Fibroblast of skin of back (primary cell): ENCODE measurements around the gene ATP11C. TPM values are rescaled to one million over a fixed set of nuclear protein-coding genes. Genes with fewer than 3 reads are reported as not detected.
"Not testable (repeated sequence)": the region's sequence is repeated elsewhere in the genome, so short reads cannot be mapped to it uniquely, and the experiment has no call there.

ENCODE experiments used
- DNase-seq: peaks from one replicate; pipeline ENCODE4 v3.0.0-alpha.2; 2013
- polyA plus RNA-seq, 2 experiments: library from polyadenylated mRNA; unstranded; fragments of 120-200 nt; gene quantifications; one replicate each; pipeline ENCODE4 v1.2.1, GENCODE V29; 2013; ENCODE audit not compliant: insufficient read length in 2 of 2

Gene ATP11C
- polyA plus RNA-seq (2013, experiment 1 of 2; ENCODE audit: insufficient read length): 48.5 TPM
- 48.0 TPM for polyA plus RNA-seq (2013, experiment 2 of 2; ENCODE audit: insufficient read length)

DNA sequence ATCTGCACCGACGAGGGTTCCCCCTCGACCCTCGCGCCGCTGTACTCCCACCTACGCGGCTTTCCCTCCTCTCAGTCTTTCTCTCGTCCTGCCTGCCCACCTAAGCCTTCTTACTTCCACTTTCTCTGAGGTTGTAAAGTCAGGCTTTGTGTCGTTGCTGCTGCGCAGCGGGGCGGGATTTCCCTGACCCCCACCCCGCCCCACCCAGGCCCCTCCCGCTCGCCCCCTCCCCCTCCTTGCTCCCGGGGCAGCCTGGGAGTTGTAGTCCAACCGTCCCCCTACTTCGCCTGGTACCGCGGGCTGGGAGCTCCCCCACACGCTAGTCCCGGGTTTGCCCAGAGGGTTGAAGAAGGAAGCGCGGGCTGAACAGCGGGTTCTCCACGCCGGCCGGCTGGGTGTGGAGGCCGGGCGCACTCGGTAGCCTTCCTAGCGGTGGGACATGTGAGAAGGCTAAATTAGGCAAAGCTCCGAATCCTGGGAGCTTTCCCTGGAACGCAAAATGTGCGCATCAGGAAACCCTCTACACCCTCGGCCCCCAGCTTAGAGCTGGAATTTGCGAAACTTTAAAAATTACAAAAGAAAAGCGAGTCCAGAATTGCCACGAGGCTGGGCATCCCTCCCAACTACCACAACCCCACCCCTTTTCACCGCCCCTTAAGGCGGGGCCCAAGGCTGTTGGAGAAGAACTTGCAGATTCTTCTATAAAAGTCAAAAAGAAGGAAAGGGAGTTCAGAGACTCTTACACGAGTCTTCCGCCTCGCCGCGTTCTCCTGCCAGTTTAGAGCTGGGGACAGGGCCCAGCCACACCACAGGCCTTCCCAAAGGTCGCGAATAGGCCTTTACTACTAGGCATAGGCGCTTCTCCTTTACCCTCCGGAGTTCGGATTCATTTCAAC is at the start of gene ATP11C:
Gene ATP11C (minus strand): TSS at position 153 of the 896 bp plus-strand sequence. CDS start 1,011 bp downstream, outside the sequence.
- peak; percentile 86 for DNase-seq

DNA sequence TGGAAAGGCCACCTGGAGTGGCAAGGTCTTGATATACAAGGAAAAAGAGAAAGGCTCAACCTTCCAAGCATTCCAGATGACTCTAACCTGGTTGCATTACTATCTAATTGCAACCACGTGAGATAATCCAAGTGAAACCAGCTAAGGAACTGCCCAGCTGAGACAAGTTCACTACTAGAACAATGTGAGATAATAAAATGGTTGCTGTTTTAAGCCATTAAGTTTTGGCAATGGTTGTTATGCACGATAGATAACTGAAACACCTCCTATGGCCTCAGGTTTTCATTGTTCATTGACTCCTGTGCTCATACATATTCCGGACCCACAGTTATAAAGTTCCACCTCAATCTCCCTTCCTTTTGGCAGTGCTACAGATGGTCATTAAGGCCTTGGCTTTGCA is 41.6 kb upstream of the ATP11C start:
- DNase-seq: no peak

DNA sequence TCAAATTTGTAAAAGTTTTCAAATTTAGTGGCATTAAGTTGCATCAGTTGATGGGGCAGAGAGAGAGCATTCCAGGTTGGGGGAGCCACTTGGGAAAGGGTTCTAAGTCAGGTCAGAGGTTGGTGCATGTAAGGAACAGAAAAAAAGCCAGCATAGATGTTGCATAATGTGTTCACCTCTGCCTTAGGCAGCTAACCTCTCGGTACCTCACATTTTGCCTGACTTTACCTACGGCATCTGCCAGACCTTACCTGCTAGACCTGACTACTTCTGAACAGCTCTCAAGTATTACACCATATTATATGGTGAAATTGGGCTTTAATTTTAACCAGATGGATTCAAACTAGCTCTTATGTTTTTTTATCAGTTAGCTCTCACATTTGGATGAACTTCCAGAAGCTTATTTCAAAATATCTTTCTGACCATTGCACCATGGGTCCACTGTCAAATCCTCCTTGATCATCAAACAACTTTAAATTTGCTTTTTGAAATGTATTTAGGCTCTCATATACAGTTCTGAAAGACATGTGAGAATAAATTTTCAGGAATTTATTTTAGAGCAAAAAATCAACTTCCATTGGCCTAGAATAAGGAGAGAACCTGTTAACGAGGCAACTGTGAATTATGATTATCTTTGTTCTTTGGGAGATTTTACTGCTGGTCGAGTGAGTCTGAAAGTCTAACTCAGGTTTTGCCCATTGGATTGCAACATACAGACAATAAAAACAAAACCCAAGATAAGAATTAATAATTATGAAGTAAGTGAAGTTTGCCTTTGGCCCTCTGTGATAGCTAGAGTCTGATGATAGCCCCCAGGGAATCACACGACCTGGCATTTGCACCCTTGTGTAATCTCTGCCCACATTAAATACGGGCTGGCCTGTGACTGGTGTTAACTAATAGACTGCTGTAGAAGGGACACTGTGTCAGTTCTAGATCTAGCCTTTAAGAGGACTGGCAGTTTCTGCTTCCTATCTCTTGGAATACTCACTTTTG is 40.1 kb upstream of the ATP11C start:
- no peak for DNase-seq

DNA sequence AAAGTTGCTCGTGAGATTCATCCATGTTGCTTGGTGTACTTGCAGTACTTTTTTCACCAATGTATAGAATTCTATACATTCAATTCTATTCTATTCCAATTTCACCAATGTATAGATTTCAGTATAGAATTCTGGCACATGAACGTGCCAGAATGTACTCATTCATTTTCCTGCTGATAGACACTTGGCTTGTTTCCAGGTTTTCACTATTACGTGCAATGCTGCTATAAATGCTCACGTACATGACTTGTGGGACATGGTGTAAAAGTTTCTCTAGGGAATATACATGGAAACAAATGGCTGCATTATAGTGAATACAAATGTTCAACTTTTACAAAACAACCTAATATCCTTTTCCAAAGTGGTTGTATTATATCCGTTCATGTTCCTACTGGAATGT is 39.3 kb upstream of the ATP11C start:
- DNase-seq: no peak

DNA sequence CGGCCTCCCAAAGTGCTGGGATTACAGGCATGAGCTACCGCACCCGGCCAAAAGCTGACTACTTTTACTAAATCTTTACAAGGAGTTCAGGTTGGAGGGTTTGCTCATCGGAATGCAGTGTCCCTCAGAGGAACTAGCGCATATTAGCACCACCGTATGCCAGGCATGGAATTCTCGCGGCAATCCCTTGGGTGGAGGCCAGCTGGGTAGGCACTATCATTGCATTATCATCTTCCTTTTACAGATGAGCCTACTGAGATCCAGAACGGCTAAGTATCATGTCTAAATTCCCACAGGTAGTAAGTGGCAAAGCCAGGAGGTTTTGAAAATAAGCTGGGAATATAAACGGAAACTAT is 38.5 kb upstream of the ATP11C start:
- no peak for DNase-seq

DNA sequence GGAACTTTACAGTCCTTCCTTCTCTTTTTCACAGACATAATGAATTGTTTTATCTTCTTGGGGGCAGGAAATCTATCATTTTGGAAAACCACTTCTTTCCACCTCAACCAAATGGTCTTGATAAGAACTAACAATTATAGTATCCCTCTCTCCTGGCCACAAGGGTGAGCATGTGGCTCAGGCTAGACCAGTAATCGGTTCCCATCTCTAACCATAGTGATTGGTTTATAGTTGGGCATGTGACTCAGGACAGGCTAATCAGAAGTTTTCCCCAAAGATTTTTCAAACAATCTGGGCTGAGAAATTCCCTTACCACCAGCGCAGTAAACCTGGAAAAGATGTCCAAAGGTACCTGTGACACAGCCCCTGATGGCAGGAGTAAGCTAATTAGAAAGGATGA is 36.4 kb upstream of the ATP11C start:
- DNase-seq: no peak

DNA sequence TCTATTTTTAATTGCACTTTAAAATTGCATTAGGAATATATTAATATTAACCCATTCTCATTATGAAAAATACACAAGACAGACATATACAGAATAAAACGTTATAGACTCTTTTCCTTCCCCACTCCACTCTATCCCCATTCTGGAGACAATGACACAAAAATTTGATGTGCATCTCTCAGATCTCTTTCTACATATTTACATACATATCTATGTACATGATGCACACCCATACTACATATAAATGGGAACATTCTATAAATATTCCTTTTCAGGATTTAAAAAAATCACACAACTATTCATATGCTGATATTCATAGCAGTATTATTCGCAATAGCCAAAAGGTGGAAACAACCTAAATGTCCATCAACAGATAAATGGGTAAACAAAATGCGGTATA is 34.9 kb upstream of the ATP11C start:
- no peak for DNase-seq

DNA sequence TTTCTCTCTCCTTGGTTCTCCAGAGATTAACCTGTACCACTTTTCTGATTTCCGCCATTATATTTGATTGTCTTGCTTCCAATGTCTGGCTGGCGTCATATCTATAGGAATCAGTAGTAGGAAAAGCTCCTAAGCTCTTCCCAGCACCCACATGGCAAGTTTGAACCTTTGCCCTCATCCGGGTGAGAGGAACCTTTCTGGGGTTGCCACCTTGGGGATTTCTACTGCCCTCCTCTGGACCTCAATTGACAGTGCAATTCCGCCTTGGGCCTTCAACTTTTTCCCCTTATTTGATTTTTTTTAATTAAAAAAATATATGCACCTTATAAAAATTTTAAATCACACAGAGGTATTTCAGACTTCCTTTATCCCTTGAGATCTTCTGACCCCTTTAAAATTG is 34.4 kb upstream of the ATP11C start:
- peak; percentile 8 for DNase-seq

DNA sequence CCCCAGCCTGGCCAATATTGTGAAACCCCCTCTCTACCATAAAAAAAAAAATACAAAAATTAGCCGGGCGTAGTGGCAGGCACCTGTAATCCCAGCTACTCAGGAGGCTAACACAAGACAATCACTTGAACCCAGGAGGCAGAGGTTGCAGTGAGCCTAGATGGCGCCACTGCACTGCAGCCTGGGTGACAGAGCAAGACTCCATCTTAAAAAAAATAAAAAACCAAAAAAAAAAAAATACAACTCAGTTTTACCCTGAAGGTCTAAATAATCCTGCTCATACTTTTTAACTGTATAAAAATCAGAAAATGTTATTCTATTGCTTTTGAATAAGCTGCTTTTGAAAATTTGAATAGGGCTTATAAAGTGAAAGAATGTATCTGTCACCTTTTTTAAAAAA is 33.3 kb upstream of the ATP11C start:
- not testable (repeated sequence) for DNase-seq

DNA sequence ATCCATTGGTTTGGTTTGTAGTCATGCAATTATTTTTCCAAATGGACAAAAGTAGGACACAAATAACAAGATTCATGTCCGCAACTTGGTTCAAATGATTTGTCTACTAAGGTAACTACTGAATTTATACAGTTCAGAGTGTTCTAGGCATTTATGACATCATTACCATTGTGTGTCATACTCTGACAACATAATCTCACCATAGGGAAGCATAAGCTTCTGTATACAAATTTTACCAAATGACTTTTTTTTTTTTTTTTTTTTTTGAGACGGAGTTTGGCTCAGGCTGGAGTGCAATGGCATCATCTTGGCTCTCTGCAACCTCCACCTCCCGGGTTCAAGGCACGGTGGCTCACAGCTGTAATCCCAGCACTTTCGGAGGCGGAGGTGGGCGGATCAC is 32.6 kb upstream of the ATP11C start, which contains the start of gene CXorf66:
Gene CXorf66 (minus strand): TSS at position 101 of the 400 bp plus-strand sequence. CDS start 25 bp downstream, at position 76.
- no peak for DNase-seq

DNA sequence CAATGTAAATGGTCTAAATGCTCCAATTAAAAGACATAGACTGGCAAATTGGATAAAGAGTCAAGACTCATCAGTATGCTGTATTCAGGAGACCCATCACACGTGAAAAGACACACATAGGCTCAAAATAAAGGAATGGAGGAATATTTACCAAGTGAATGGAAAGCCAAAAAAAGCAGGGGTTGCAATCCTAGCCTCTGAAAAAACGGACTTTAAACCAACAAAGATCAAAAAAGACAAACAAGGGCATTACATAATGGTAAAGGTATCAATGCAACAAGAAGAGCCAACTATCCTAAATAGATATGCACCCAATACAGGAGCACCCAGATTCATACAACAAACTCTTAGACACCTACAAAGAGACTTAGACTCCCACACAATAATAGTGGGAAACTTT is 28.2 kb upstream of the ATP11C start:
- not testable (repeated sequence) for DNase-seq

DNA sequence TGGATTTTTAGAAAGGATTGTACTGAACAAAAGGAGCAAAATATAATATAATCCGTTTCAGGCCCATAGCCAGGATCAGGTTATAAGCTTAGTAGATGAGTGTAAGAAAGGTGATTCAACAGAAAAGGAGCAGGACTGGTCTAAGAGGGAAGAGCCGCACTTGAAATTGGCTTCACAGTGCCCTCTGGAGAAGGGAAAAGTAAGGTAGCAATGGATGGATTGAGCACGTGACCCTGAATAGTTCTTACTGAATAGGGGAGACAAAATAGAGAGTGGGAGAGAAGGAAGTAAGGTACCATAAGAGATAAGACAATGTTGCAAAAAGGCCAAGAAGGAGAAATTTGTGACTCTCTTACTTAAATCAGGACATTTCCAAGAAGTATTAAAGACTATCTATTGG is 16.9 kb upstream of the ATP11C start:
- DNase-seq: no peak

DNA sequence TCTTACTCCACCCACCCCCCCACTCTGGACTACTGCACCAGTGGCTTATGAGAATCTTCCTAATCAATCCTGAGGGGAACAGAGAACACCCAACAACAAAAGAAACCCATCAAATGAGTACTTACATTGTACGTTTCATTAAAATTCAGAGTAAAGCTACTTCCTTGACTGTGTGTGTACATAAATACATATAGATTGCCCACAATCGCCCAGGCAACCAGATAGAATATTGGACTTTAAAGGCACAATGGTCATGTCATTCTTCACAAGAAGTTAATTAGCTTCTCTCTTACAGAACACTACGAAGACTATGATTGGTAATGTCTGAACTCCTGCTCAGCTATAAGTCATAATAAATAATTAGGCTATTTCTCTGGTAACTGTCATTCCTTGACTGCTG is 12.2 kb upstream of the ATP11C start:
- no peak for DNase-seq

DNA sequence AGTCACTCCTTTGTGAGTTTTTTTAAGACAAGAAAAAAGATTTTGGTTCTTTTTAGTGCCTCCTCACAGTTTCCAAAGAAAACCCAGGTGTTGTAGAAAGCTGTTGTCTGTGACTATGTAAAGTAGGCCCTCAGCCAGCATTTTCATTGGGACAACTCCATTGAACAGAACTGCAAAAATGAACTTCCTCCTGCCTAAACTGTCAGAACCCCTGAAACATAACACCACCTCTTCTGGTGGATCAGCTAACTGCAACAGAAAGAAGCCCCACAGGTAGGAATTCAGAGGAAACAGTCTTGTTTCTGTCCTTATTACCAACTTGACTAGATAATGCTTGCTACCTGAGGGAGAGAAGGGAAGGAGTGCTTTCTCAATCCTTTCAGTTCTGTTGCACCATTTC is 3.4 kb upstream of the ATP11C start:
- no peak for DNase-seq

DNA sequence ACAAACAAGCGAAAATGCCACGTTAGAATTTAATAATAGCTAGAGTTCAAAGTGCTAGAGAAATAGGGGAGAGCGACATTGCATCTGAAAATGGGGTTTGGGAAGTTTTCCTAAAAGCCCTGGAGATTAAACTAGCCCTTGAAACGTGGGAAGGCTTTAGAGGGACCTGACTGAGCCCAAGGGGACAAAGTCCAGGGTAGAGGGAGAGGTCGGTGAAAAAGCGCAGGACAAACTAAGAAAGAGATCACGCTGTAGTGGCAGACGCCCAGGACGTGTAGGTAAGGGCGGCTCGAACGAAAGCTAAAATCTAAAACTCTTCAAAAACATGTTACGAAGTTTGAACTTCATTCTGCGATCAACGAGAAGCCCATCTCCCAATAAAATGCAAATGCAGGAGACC is 1.1 kb upstream of the ATP11C start:
- DNase-seq: no peak

DNA sequence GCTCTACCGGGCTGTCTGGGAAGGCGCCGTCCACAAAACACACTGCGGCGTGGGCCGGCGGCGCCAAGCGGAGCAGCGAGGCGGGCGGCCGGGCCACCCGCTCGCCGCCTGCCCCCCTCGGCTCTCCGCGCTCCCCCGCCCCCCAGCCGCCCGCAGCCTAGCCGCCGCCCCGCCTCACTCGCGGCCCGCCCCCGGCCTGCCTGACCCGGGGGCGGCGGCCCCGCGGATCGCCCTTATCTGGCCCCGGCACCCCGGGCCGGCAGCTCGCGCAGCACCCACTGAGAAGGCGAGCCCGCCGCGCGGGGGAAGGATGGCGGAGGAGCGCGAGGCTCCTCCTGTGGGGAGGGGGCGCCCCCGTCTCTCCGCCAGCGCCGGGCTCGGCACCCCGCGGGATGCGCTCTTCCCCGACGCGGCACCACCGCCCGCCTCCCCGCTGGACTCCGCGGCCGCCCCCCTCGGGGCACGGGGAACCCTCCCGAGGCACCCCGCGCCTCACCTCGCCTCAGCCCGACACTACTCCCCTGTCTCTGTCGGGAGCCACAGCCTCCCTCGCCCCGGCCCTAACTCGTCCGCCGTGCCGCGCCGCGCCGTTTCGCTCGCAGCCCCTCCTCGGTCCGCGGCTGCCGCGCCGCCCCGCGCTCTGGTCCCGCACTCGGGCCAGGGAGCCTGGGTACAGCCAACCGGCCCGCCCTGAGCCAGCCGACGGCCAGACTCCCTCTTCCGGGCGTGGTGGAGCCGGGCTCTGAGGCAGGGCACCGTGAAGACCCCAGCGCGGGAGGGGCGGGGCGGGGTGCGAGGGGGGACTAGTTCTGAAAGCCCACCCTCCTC is 566 bp downstream of the ATP11C start:
- DNase-seq: peak; percentile 45

DNA sequence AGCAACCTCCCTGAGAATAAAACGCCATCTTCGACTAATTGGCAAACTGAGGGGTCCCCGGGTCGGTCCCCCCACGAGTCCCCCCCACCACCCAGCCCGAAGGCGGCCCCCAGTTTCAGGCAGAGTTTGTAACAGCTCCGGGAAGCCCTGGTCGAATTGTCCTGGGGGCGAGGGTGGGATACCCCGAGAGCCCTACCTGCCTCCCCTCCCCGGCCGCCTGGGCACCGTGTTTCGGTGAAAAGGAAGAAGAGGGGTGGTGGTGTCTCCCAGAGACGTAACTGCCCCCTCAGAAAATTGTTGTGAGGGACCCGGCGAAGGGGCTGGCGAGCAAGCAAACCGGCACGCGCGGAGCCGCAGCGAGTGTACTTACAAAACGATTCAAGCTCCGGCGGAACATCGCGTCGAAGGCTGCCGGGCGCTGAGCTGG is 1.2 kb downstream of the ATP11C start:
- DNase-seq: no peak

DNA sequence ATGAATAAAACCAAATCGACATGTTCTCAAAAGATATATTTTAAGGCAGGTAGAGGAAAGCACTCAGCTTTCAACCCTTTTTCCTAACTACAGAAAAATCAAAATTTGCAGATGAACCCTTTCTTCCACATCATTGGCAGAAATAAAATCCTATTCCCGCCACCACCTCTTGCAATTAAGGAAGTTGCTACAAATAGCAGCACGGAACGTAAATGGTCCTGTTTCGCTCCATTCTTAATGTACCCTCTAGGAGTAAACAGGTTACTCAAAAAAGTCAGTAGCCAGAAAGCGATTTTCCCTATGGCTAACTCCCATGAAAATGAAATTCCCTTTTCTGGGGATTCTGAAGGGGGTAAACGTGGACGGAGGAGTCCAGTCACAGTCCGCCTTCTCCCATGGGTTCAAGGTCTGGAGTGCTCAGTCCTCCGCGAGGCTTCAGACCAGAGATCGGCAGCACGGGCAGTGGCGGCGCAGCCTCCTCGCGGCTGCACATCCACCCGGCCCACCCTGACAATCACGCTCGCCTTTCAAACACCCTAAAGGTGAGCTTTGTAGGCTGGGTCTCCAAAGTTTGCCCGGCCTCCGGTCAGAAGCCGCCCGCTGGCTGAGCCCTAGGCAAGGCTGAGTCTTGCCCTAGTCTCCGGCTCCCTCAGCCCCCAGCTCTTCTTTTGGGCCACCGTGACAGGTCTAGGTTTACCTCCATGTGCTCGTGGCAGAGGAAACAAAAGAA is 1.8 kb downstream of the ATP11C start:
- peak; percentile 14 for DNase-seq

DNA sequence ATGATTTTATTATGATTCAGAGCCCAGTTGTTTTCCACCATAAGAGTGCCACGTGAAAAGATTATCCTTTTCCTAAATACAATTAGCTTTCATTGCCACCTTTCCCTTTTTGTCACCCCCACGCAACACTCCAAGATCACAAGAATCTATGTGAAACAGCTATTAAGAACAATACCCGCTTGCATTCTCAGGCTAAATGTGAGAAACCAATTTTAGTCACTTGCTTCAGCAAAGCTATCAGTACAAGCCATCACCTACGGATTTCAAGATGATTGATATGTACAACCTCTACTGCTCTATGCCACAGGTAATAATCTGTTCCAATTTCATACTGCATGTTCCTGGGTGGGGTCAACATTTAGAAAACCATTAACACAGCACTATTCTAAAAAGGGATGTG is 2.5 kb downstream of the ATP11C start:
- no peak for DNase-seq

DNA sequence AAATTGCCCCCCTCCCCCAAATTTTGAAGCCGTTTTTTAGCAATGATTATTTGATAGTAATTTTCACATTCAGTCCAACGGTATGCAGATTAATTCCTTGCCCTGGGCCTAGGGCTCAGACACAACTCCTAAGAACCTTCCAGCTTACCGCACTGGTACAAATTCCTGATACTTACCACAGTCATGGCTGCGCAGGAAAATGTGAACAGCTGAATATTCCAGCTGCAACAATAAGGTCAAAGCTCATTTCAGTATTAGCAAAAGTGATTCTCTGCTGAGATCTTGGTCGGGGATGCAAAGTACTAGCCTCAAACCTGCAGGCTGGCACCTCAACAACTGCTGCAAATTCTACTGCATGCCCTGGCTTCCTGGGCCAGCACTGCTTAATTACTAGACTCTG is 3.0 kb downstream of the ATP11C start:
- DNase-seq: no peak

DNA sequence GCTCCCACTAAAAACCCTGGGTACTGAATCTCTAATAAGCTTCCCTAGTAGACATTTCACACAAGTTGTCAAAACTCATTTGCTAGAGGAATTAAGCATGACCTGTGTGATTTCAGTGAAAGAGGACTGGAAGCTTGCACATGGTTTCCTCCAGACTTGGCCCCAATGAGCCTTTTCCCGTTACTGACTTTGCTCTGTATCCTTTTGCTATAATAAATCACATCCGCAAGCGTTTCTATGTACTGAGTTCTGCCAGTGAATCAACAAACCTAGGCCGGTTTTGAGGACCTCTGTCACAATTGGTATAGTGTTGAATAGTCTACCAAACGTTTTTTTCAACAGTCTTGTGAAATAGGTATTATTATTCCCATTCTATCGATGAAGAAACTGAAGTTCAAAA is 8.2 kb downstream of the ATP11C start:
- no peak for DNase-seq
